GM12878 (cell line): Measurements from ENCODE around the gene CCHCR1.
"Not testable (repeated sequence)": the region's sequence is repeated elsewhere in the genome, so short reads cannot be mapped to it uniquely, and the experiment has no call there.

Experiments used
- CTCF ChIP-seq, 3 experiments: IDR thresholded peaks in 2 of 3; conservative IDR thresholded peaks in 1 of 3; 2 replicates each; pipeline ENCODE4 v1.5.1; 2011; ENCODE audit warnings: low read depth in 3 of 3, low read length in 3 of 3, mild to moderate bottlenecking in 3 of 3, control low read depth in 2 of 3, moderate library complexity in 2 of 3, inconsistent platforms in 1 of 3, mixed read lengths in 1 of 3; ENCODE audit not compliant: control insufficient read depth in 2 of 3, insufficient read depth in 1 of 3; ENCODE audit errors: extremely low read depth in 1 of 3
- JUND ChIP-seq: IDR thresholded peaks from 2 replicates; pipeline ENCODE4 v1.6.1; 2012; ENCODE audit warnings: low read depth, mild to moderate bottlenecking, low read length, improper control_type of control experiment, moderate library complexity
- POLR2A ChIP-seq: IDR thresholded peaks from 2 replicates; pipeline ENCODE4 v1.6.1; 2011; ENCODE audit warnings: low read depth, mild to moderate bottlenecking, low read length
- TF ChIP-seq, protein P1 (sequence below): IDR thresholded peaks from 2 replicates; pipeline ENCODE4 v1.6.1; 2012; ENCODE audit warnings: low read depth, low read length, improper control_type of control experiment

GRCh38 chr6:31183859-31184258 lies 26.3 kb upstream of the CCHCR1 start:
- TF ChIP-seq JUND; POLR2A; CTCF (IDR thresholded peaks at IDR 0.05 in 2 of 3, conservative IDR thresholded peaks at IDR 0.05 in 1 of 3; ENCODE audit: control insufficient read depth in 2 of 3, extremely low read depth in 1 of 3, insufficient read depth in 1 of 3, low read depth in 3 of 3, low read length in 3 of 3): not testable (repeated sequence)
- TF ChIP-seq, protein P1, sequence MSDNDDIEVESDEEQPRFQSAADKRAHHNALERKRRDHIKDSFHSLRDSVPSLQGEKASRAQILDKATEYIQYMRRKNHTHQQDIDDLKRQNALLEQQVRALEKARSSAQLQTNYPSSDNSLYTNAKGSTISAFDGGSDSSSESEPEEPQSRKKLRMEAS = not testable (repeated sequence)
